ENCODE data around the gene CDS1. TPM values are rescaled to one million over a fixed set of nuclear protein-coding genes. Genes with fewer than 3 reads are reported as not detected.
A peak's percentile ranks its signal among the peaks of the same experiment; 100 is the strongest.

Gene CDS1
- total and polyA plus RNA-seq, 2 experiments from 2014 or later: 0.04 TPM; not detected in 1

- 67 to 82% methylated on average over 2 of the region's 2 CpGs for WGBS, 2 experiments (ENCODE audit: low coverage in 1 of 2, low lambda C conversion rate in 2 of 2, missing lambda C conversion rate in 2 of 2)
- no peak for TF ChIP-seq EZH2 (IDR thresholded peaks at IDR 0.05; ENCODE audit: insufficient read depth, poor library complexity, severe bottlenecking)
- TF ChIP-seq EZH2phosphoT487 (IDR thresholded peaks at IDR 0.05; ENCODE audit: insufficient read depth, low read depth): no peak
- H3K27me3 ChIP-seq (replicated peaks; ENCODE audit: insufficient read depth): no peaks in the 10 kb centered on the region
- H3K9me2 ChIP-seq (ENCODE audit: insufficient read depth): no peaks in the 10 kb centered on the region
- no peak overlapping the region for H3K4me3 ChIP-seq
- no peak overlapping the region for H2AFZ ChIP-seq
- peaks cover 12% of the 10 kb centered on the region for H3K4me1 ChIP-seq (ENCODE audit: insufficient read depth)
- H3F3A ChIP-seq (ENCODE audit: insufficient read depth): 0 out of 2 replicates have a peak, but pooled peaks cover 6% of the 10 kb centered on the region
- no peaks in the 10 kb centered on the region for H3K36me3 ChIP-seq (ENCODE audit: low read depth)
- no peak overlapping the region for H3K27ac ChIP-seq
- DNase-seq: peak; percentile 65
- no peaks in the 10 kb centered on the region for H4K20me1 ChIP-seq (ENCODE audit: insufficient read depth)
- in situ Hi-C loops (cut with MboI): no loop called here
- H3K79me2 ChIP-seq (ENCODE audit: insufficient read depth): no peaks in the 10 kb centered on the region
- H3K9ac ChIP-seq: no peak overlapping the region
- no peaks in the 10 kb centered on the region for H3K9me3 ChIP-seq (ENCODE audit: low read depth)
- H3K4me2 ChIP-seq (ENCODE audit: unreplicated experiment): no peak overlapping the region
Measured at GRCh38 chr4:84632092-84632491, 49.2 kb downstream of the CDS1 start.

- no peaks in the 10 kb centered on the region for H3K27me3 ChIP-seq (replicated peaks; ENCODE audit: insufficient read depth)
- H3K9me3 ChIP-seq (ENCODE audit: low read depth): no peaks in the 10 kb centered on the region
- no peak overlapping the region for H3K4me2 ChIP-seq (ENCODE audit: unreplicated experiment)
- 67% methylated on average over 1 of the region's 1 CpG for WGBS, 2 experiments (ENCODE audit: low coverage in 1 of 2, low lambda C conversion rate in 2 of 2, missing lambda C conversion rate in 2 of 2)
- no peak overlapping the region for H3K4me3 ChIP-seq
- TF ChIP-seq EZH2 (IDR thresholded peaks at IDR 0.05; ENCODE audit: insufficient read depth, poor library complexity, severe bottlenecking) (no peak), EZH2phosphoT487 (IDR thresholded peaks at IDR 0.05; ENCODE audit: insufficient read depth, low read depth) (no peak)
- 0 out of 2 replicates have a peak, but pooled peaks cover 6% of the 10 kb centered on the region for H3F3A ChIP-seq (ENCODE audit: insufficient read depth)
- no peaks in the 10 kb centered on the region for H3K9me2 ChIP-seq (ENCODE audit: insufficient read depth)
- no peak overlapping the region for H2AFZ ChIP-seq
- no peak overlapping the region for H3K9ac ChIP-seq
- H3K27ac ChIP-seq: no peak overlapping the region
- in situ Hi-C loops (cut with MboI): no loop called here
- no peaks in the 10 kb centered on the region for H3K36me3 ChIP-seq (ENCODE audit: low read depth)
- no peaks in the 10 kb centered on the region for H3K79me2 ChIP-seq (ENCODE audit: insufficient read depth)
- H4K20me1 ChIP-seq (ENCODE audit: insufficient read depth): no peaks in the 10 kb centered on the region
- DNase-seq: no peak
- H3K4me1 ChIP-seq (ENCODE audit: insufficient read depth): peaks cover 12% of the 10 kb centered on the region
Measured at GRCh38 chr4:84634961-84635360, 52.0 kb downstream of the CDS1 start.

- no peaks in the 10 kb centered on the region for H3K27me3 ChIP-seq (replicated peaks; ENCODE audit: insufficient read depth)
- no peaks in the 10 kb centered on the region for H4K20me1 ChIP-seq (ENCODE audit: insufficient read depth)
- no peak overlapping the region for H3K4me3 ChIP-seq
- H3K4me1 ChIP-seq (ENCODE audit: insufficient read depth): no peaks in the 10 kb centered on the region
- H3K36me3 ChIP-seq (ENCODE audit: low read depth): no peaks in the 10 kb centered on the region
- no peak overlapping the region for H3K4me2 ChIP-seq (ENCODE audit: unreplicated experiment)
- no peaks in the 10 kb centered on the region for H3K79me2 ChIP-seq (ENCODE audit: insufficient read depth)
- no peak overlapping the region for H3K9ac ChIP-seq
- TF ChIP-seq EZH2phosphoT487 (IDR thresholded peaks at IDR 0.05; ENCODE audit: insufficient read depth, low read depth): no peak
- TF ChIP-seq EZH2 (IDR thresholded peaks at IDR 0.05; ENCODE audit: insufficient read depth, poor library complexity, severe bottlenecking): no peak
- no peak overlapping the region for H2AFZ ChIP-seq
- H3F3A ChIP-seq (ENCODE audit: insufficient read depth): no peaks in the 10 kb centered on the region
- H3K9me3 ChIP-seq (ENCODE audit: low read depth): no peaks in the 10 kb centered on the region
- in situ Hi-C loops (cut with MboI): no loop called here
- DNase-seq: no peak
- no peak overlapping the region for H3K27ac ChIP-seq
- H3K9me2 ChIP-seq (ENCODE audit: insufficient read depth): no peaks in the 10 kb centered on the region
Measured at GRCh38 chr4:84638092-84638491, 55.2 kb downstream of the CDS1 start.

- Histone ChIP-seq H3K27me3 (replicated peaks; ENCODE audit: insufficient read depth) (no peaks in the 10 kb centered on the region), H3K27ac (no peak overlapping the region), H2AFZ (no peak overlapping the region), H3K9me3 (ENCODE audit: low read depth) (no peaks in the 10 kb centered on the region), H3F3A (ENCODE audit: insufficient read depth) (no peaks in the 10 kb centered on the region), H3K79me2 (ENCODE audit: insufficient read depth) (no peaks in the 10 kb centered on the region), H3K9me2 (ENCODE audit: insufficient read depth) (no peaks in the 10 kb centered on the region), H3K9ac (no peak overlapping the region), H3K4me1 (ENCODE audit: insufficient read depth) (no peaks in the 10 kb centered on the region), H4K20me1 (ENCODE audit: insufficient read depth) (no peaks in the 10 kb centered on the region), H3K4me3 (no peak overlapping the region), H3K36me3 (ENCODE audit: low read depth) (no peaks in the 10 kb centered on the region), H3K4me2 (ENCODE audit: unreplicated experiment) (no peak overlapping the region)
- DNase-seq: no peak
- TF ChIP-seq EZH2 (IDR thresholded peaks at IDR 0.05; ENCODE audit: insufficient read depth, poor library complexity, severe bottlenecking): no peak
- no peak for TF ChIP-seq EZH2phosphoT487 (IDR thresholded peaks at IDR 0.05; ENCODE audit: insufficient read depth, low read depth)
- in situ Hi-C loops (cut with MboI): no loop called here
- 38 to 53% methylated on average over 1 of the region's 1 CpG for WGBS, 2 experiments (ENCODE audit: low coverage in 1 of 2, low lambda C conversion rate in 2 of 2, missing lambda C conversion rate in 2 of 2)
Measured at GRCh38 chr4:84639145-84639544, 56.2 kb downstream of the CDS1 start.

GRCh38 chr4:84644087-84644486 lies 61.2 kb downstream of the CDS1 start:
- in situ Hi-C loops (cut with MboI): no loop called here
- Histone ChIP-seq H3K9me3 (ENCODE audit: low read depth) (no peaks in the 10 kb centered on the region), H4K20me1 (ENCODE audit: insufficient read depth) (no peaks in the 10 kb centered on the region), H3K36me3 (ENCODE audit: low read depth) (no peaks in the 10 kb centered on the region), H3K79me2 (ENCODE audit: insufficient read depth) (no peaks in the 10 kb centered on the region), H3F3A (ENCODE audit: insufficient read depth) (no peaks in the 10 kb centered on the region), H2AFZ (no peak overlapping the region), H3K9me2 (ENCODE audit: insufficient read depth) (no peaks in the 10 kb centered on the region), H3K27me3 (replicated peaks; ENCODE audit: insufficient read depth) (no peaks in the 10 kb centered on the region), H3K4me1 (ENCODE audit: insufficient read depth) (no peaks in the 10 kb centered on the region), H3K27ac (no peak overlapping the region), H3K9ac (no peak overlapping the region), H3K4me3 (no peak overlapping the region), H3K4me2 (ENCODE audit: unreplicated experiment) (no peak overlapping the region)
- 87 to 96% methylated on average over 5 of the region's 5 CpGs for WGBS, 2 experiments (ENCODE audit: low coverage in 1 of 2, low lambda C conversion rate in 2 of 2, missing lambda C conversion rate in 2 of 2)
- no peak for TF ChIP-seq EZH2phosphoT487 (IDR thresholded peaks at IDR 0.05; ENCODE audit: insufficient read depth, low read depth)
- TF ChIP-seq EZH2 (IDR thresholded peaks at IDR 0.05; ENCODE audit: insufficient read depth, poor library complexity, severe bottlenecking): no peak
- DNase-seq: no peak
